ENCODE data around the gene TEKTIP1. TPM values are rescaled to one million over a fixed set of nuclear protein-coding genes. Genes with fewer than 3 reads are reported as not detected.
"Not testable (repeated sequence)": the region's sequence is repeated elsewhere in the genome, so short reads cannot be mapped to it uniquely, and the experiment has no call there.

Gene TEKTIP1
- total RNA-seq, 1 donor from 2014 or later, result not detected

DNA sequence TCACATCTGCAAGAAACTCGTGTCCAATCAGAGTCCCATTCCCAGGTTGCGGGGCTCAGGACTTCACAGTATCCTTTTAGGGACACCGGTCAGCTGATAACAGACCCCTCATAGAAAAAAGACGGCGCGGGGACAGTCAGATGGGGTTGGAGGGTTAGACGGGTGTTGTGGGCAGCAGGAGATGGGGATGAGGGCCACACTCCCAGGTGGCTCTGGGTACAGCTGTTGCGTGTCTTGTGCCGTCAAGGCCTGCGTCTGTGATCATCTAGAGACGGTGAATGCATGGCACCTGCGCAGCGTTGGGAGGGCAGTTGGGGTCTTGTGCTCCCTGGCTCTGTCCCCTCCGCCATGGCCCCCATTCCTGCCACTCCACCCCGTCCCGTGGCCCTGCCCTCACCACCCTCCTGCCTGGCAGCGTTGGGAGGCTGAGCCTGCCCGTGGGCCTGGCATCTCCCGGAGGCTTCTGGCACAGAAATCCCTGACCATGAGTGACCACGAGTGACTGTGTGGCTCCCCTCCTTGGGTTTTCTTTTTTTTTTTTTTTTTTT is 14.0 kb upstream of the TEKTIP1 start:
- TF ChIP-seq, protein P1, sequence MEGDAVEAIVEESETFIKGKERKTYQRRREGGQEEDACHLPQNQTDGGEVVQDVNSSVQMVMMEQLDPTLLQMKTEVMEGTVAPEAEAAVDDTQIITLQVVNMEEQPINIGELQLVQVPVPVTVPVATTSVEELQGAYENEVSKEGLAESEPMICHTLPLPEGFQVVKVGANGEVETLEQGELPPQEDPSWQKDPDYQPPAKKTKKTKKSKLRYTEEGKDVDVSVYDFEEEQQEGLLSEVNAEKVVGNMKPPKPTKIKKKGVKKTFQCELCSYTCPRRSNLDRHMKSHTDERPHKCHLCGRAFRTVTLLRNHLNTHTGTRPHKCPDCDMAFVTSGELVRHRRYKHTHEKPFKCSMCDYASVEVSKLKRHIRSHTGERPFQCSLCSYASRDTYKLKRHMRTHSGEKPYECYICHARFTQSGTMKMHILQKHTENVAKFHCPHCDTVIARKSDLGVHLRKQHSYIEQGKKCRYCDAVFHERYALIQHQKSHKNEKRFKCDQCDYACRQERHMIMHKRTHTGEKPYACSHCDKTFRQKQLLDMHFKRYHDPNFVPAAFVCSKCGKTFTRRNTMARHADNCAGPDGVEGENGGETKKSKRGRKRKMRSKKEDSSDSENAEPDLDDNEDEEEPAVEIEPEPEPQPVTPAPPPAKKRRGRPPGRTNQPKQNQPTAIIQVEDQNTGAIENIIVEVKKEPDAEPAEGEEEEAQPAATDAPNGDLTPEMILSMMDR (IDR thresholded peaks at IDR 0.05; ENCODE audit: insufficient read depth, low read length, severe bottlenecking), result no peak
- FAIRE-seq, result no peak
- H3K36me3 ChIP-seq (ENCODE audit: control insufficient read depth, insufficient read depth, low read length), result peaks cover 43% of the 10 kb centered on the region
- DNase-seq (ENCODE audit: low read depth), result no peak
- H3K4me3 ChIP-seq (ENCODE audit: low read depth, low read length), result no peak overlapping the region
- H3K27me3 ChIP-seq (ENCODE audit: control insufficient read depth, insufficient read depth, low read length), result no peaks in the 10 kb centered on the region

DNA sequence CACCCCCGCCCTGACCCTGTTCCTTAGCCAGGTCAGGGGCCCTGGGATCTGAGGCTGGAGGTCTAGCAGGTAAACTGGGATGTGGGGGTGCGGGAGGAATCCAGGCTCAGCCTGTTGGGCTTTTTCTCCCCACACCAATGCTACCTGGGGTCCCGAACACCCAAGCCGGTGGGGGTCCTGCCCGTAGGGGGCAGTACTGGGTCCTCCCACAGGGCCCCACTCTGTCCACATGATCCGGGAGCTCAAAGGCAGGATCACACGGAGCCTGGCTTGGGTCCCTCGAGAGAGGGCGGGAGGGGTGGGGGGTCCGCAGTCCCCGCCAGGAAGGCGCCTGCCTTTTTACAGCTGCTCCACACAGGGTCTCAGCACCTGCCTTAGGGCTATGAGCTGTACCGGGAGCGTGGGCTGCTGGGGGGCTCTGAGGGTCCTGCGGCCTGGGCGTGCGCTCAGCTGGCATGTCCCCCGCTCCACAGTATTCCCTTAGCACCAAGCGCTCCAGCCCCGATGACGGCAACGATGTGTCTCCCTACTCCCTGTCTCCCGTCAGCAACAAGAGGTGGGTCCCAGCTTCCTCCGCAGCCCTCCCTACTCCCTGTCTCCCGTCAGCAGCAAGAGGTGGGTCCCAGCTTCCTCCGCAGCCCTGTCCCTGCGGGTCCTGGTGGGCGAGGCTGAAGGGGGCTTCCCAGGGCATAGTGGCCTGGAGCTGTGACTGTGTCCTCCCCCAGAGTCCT is 12.3 kb upstream of the TEKTIP1 start:
- TF ChIP-seq, protein P1 (IDR thresholded peaks at IDR 0.05; ENCODE audit: insufficient read depth, low read length, severe bottlenecking), result peak; percentile 18
- DNase-seq (ENCODE audit: low read depth) (no peak), FAIRE-seq (no peak)
- no peak overlapping the region for H3K4me3 ChIP-seq (ENCODE audit: low read depth, low read length)
- H3K36me3 ChIP-seq (ENCODE audit: control insufficient read depth, insufficient read depth, low read length), result peaks cover 48% of the 10 kb centered on the region
- no peaks in the 10 kb centered on the region for H3K27me3 ChIP-seq (ENCODE audit: control insufficient read depth, insufficient read depth, low read length)

DNA sequence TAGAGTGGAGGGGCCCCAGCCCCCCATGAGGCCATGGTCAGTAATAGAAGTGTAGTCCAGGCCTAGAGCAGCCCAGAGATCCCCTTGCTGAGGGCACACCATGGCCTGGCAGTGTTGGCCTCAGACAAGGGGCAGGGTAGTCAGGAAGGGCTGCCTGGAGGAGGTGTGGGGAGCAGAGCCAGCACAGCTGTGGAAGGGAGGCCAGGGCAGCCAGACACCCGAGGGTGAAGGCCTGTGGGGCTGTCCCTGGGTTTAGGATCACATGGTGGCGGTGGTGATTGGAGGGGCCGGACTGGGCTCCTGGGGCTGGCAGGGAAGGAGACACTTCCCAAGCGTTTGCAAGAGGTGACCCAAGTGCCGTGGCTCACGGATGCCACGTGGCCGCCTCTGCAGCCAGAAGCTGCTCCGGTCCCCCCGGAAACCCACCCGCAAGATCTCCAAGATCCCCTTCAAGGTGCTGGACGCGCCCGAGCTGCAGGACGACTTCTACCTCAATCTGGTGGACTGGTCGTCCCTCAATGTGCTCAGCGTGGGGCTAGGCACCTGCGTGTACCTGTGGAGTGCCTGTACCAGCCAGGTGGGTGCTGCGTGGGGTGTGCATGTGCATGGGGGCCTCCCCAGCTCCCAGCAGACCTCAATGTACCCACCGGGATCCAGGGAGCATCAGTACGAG is 11.6 kb upstream of the TEKTIP1 start:
- FAIRE-seq, result no peak

DNA sequence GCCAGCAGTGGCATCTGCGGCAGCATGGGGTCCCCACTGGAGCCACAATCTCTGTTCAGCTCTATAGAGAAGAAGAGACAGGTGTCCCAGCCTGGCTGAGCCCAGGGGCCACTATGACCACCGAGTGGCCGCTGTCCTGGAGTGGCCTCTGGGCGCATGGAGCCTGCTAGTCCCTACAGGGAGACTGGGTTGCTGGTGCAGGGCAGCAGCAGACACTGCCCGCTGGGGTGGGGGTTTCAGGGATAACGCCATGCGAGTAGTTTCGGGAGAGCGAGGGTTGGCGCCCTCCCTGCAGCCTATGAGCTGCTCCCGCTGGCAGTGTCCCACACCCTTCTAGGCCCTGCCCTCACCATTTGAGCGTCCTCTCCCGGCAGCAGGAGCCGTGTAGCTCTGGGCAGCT is 10.9 kb upstream of the TEKTIP1 start:
- FAIRE-seq, result no peak
- TF ChIP-seq, protein P1 (IDR thresholded peaks at IDR 0.05; ENCODE audit: insufficient read depth, low read length, severe bottlenecking), result no peak
- H3K4me3 ChIP-seq (ENCODE audit: low read depth, low read length), result no peak overlapping the region
- DNase-seq (ENCODE audit: low read depth), result no peak
- no peaks in the 10 kb centered on the region for H3K27me3 ChIP-seq (ENCODE audit: control insufficient read depth, insufficient read depth, low read length)
- peaks cover 44% of the 10 kb centered on the region for H3K36me3 ChIP-seq (ENCODE audit: control insufficient read depth, insufficient read depth, low read length)

More for the DNA sequence above, 11.6 kb upstream of the TEKTIP1 start:
- no peaks in the 10 kb centered on the region for H3K27me3 ChIP-seq (ENCODE audit: control insufficient read depth, insufficient read depth, low read length)
- peaks cover 44% of the 10 kb centered on the region for H3K36me3 ChIP-seq (ENCODE audit: control insufficient read depth, insufficient read depth, low read length)
- no peak overlapping the region for H3K4me3 ChIP-seq (ENCODE audit: low read depth, low read length)
- no peak for DNase-seq (ENCODE audit: low read depth)
- TF ChIP-seq, protein P1 (IDR thresholded peaks at IDR 0.05; ENCODE audit: insufficient read depth, low read length, severe bottlenecking), result no peak

DNA sequence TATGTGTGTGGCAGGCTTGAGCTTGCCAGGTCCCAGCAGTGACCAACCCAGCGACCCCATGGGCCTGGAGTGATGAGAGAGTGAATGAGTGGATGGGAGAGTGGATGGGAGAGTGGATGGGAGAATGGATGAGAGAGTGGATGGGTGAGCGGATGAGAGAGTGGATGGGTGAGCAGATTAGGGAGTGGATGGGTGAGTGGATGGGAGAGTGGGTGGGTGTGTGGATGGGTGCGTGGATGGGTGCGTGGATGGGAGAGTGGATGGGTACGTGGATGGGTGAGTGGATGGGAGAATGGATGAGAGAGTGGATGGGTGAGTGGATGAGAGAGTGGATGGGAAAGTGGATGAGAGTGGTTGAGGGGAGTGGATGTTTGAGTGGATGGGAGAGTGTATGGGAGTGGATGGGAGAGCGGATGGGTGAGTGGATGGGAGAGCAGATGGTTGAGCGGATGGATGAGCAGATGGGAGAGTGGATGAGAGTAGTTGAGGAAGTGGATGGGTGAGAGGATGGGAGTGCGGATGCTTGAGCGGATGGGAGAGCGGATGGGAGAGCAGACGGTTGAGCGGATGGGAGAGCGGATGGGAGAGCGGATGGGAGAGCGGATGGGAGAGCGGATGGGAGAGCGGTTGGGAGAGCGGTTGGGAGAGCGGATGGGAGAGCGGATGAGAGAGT is 10.3 kb upstream of the TEKTIP1 start:
- FAIRE-seq (peak; percentile 23), DNase-seq (ENCODE audit: low read depth) (no peak)
- Histone ChIP-seq H3K27me3 (ENCODE audit: control insufficient read depth, insufficient read depth, low read length) (no peaks in the 10 kb centered on the region), H3K4me3 (ENCODE audit: low read depth, low read length) (no peak overlapping the region), H3K36me3 (ENCODE audit: control insufficient read depth, insufficient read depth, low read length) (peaks cover 40% of the 10 kb centered on the region)
- TF ChIP-seq, protein P1 (IDR thresholded peaks at IDR 0.05; ENCODE audit: insufficient read depth, low read length, severe bottlenecking), result no peak

DNA sequence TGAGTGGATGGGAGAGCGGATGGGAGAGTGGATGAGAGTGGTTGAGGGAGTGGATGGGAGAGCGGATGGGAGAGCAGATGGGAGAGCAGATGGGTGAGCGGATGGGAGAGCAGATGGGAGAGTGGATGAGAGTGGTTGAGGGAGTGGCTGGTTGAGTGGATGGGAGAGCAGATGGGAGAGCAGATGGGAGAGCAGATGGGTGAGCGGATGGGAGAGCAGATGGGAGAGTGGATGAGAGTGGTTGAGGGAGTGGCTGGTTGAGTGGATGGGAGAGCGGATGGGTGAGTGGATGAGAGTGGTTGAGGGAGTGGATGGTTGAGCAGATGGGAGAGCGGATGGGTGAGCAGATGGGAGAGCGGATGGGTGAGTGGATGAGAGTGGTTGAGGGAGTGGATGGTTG is 9.7 kb upstream of the TEKTIP1 start:
- FAIRE-seq, result peak; percentile 43
- not testable (repeated sequence) for H3K4me3 ChIP-seq (ENCODE audit: low read depth, low read length); H3K27me3 ChIP-seq (ENCODE audit: control insufficient read depth, insufficient read depth, low read length); DNase-seq (ENCODE audit: low read depth)
- H3K36me3 ChIP-seq (ENCODE audit: control insufficient read depth, insufficient read depth, low read length), result peaks cover 40% of the 10 kb centered on the region

Measured in bronchial epithelial cell (primary cell).